K562 (cell line): ENCODE data around the gene CLEC4M. TPM values are rescaled to one million over a fixed set of nuclear protein-coding genes. Genes with fewer than 3 reads are reported as not detected.

Experiments
- ATAC-seq: fragments of 200-7000 bp; cut with Tn5 transposase; 3 replicates; pipeline ENCODE4 v1.9.1; 2020; ENCODE audit warnings: moderate library complexity
- BruUV-seq: library from RNA; stranded (reverse); fragments of 400-500 nt; replicated peaks from 2 replicates; lab custom pipeline; 2021; lab: Mats Ljungman, UMichigan
- CTCF ChIA-PET: fragments of 300-600 bp; formaldehyde crosslinking; extraction: SDS; loops from one replicate; lab custom pipeline; 2021; ENCODE audit warnings: low intra/inter-chr PET ratio; lab: Yijun Ruan, JAX
- POLR2A ChIA-PET: fragments of 300-600, 350-650 bp; sonication (Branson Sonifier 250); formaldehyde crosslinking; extraction: SDS; loops from one replicate; lab custom pipeline; 2021; ENCODE audit warnings: antibody characterized with exemption, inconsistent platforms; lab: Yijun Ruan, JAX
- DNase-seq, 4 experiments: peaks; one replicate each; pipeline versions ENCODE4 v3.0.0 to v3.0.0-alpha.2; 2011 to 2018; ENCODE audit warnings: low spot score in 3 of 4, mixed read lengths in 3 of 4; ENCODE audit errors: extremely low read depth in 1 of 4
- FAIRE-seq: peaks from 2 replicates; lab custom pipeline; 2011; peaks lifted over from hg19 to GRCh38; lab: Jason Lieb, UNC
- H2AFZ ChIP-seq: 2 replicates; pipeline ENCODE4 v1.6.0; 2011; ENCODE audit warnings: low read depth, low read length, control low read depth, inconsistent platforms
- H3K27ac ChIP-seq: fragments of 200-600 bp; 3 replicates; pipeline ENCODE4 v1.8.0; 2011; ENCODE audit warnings: low read depth, mild to moderate bottlenecking, control low read depth, inconsistent platforms, low read length, moderate library complexity, mixed read lengths; ENCODE audit errors: extremely low read depth
- H3K27me3 ChIP-seq, 2 experiments: fragments of 300-600 bp in 1 of 2; 2 replicates in 1 of 2; 3 replicates in 1 of 2; pipeline versions ENCODE4 v1.6.0 to v1.8.0; 2011; ENCODE audit warnings: inconsistent platforms in 2 of 2, low read length in 2 of 2, mild to moderate bottlenecking in 1 of 2, mixed read lengths in 1 of 2, moderate library complexity in 1 of 2; ENCODE audit not compliant: control insufficient read depth in 2 of 2, insufficient read depth in 2 of 2
- H3K36me3 ChIP-seq: fragments of 300-600 bp; 3 replicates; pipeline ENCODE4 v1.8.0; 2011; ENCODE audit warnings: mild to moderate bottlenecking, low read length, inconsistent platforms; ENCODE audit not compliant: control insufficient read depth, insufficient read depth
- H3K4me1 ChIP-seq, 2 experiments: fragments of 200-600 bp in 1 of 2; replicated peaks in 1 of 2; 2 replicates in 1 of 2; 3 replicates in 1 of 2; pipeline versions ENCODE4 v1.5.1 to v1.8.0; 2011; ENCODE audit warnings: inconsistent platforms in 2 of 2, low read length in 2 of 2, mild to moderate bottlenecking in 1 of 2, mixed read lengths in 1 of 2, moderate library complexity in 1 of 2; ENCODE audit not compliant: control insufficient read depth in 2 of 2, insufficient read depth in 2 of 2
- H3K4me2 ChIP-seq: 2 replicates; pipeline ENCODE4 v1.6.1; 2011; ENCODE audit warnings: low read length, control low read depth, inconsistent platforms, mixed read lengths; ENCODE audit not compliant: insufficient read depth
- H3K4me3 ChIP-seq: fragments of 200-600 bp; sonication (generic), shearing (Covaris generic); 2 replicates; pipeline ENCODE4 v1.5.1; 2016; ENCODE audit warnings: control low read depth, inconsistent platforms
- H3K79me2 ChIP-seq: fragments of 200-600 bp; 3 replicates; pipeline ENCODE4 v1.8.0; 2011; ENCODE audit warnings: low read length, inconsistent platforms; ENCODE audit not compliant: control insufficient read depth, insufficient read depth
- H3K9ac ChIP-seq, 2 experiments: 2 replicates each; pipeline versions ENCODE4 v1.6.0 to v1.6.1; 2011; ENCODE audit warnings: low read depth in 2 of 2, low read length in 2 of 2, control low read depth in 1 of 2, inconsistent platforms in 1 of 2, mild to moderate bottlenecking in 1 of 2, mixed read lengths in 1 of 2; ENCODE audit not compliant: insufficient read depth in 1 of 2
- H3K9me1 ChIP-seq: one replicate; pipeline ENCODE4 v1.6.0; 2011; ENCODE audit warnings: inconsistent platforms, mild to moderate bottlenecking, low read length, moderate library complexity; ENCODE audit not compliant: control insufficient read depth, insufficient read depth
- H3K9me3 ChIP-seq: replicated peaks from 2 replicates; pipeline ENCODE4 v1.5.1; 2011; ENCODE audit warnings: low read depth, low read length, inconsistent platforms; ENCODE audit not compliant: control insufficient read depth, insufficient read depth
- H4K20me1 ChIP-seq: replicated peaks from 2 replicates; pipeline ENCODE4 v1.6.1; 2011; ENCODE audit warnings: low read length, inconsistent platforms, mixed read lengths; ENCODE audit not compliant: control insufficient read depth, insufficient read depth
- KDM4B ChIP-seq, 2 experiments: fragments of 450-650 bp in 1 of 2; sonication (generic) in 1 of 2; IDR thresholded peaks; 2 replicates each; pipeline ENCODE4 v1.6.1; 2016 to 2017; ENCODE audit warnings: borderline replicate concordance in 2 of 2, antibody characterized with exemption in 1 of 2, low read depth in 1 of 2, mild to moderate bottlenecking in 1 of 2
- NFXL1 ChIP-seq: fragments of 450-650 bp; formaldehyde crosslinking; IDR thresholded peaks from 2 replicates; pipeline ENCODE4 v1.4.0; 2021; ENCODE audit warnings: mild to moderate bottlenecking
- WGBS: fragments of 100-300 bp; shearing (Covaris generic); methylation state at CpG from one replicate; pipeline ENCODE4 v1.1.6; 2016; ENCODE audit warnings: low coverage, mixed read lengths; ENCODE audit not compliant: insufficient coverage; ENCODE audit errors: missing lambda C conversion rate; 5-methylcytosine and 5-hydroxymethylcytosine counted together
- in situ Hi-C: fragments of 300-500 bp; cut with MboI; formaldehyde crosslinking; loops from 4 replicates; pipeline ENCODE4 v1.15.0; 2018; ENCODE audit warnings: inconsistent platforms, mixed read lengths
- intact Hi-C: fragments of 100-400 bp; cut with micrococcal nuclease; formaldehyde crosslinking; loops from 2 replicates; pipeline ENCODE4 v1.14.2; 2022
- polyA plus RNA-seq, 8 experiments: library from polyadenylated mRNA; depleted of rRNA in 4 of 8; stranded (reverse) in 5 of 8; unstranded in 3 of 8; fragments of >200 nt; fragmentation: Nextera tagmentation in 2 of 8; fragmentation: Illumina TruSeq in 1 of 8; extraction: Ambion mirVana in 2 of 8; extraction: Trizol in 1 of 8; gene quantifications; 2 replicates each; pipeline versions ENCODE4 v1.2.1 to v1.2.3, GENCODE V29; 2011 to 2014; ENCODE audit warnings: inconsistent platforms in 1 of 8, missing spikeins in 1 of 8
- total RNA-seq, 7 experiments: library from RNA; depleted of rRNA in 6 of 7; stranded (reverse); fragments of >200 nt in 6 of 7; fragmentation: Illumina TruSeq in 2 of 7; extraction: Trizol in 2 of 7; gene quantifications; 2 replicates each; pipeline versions ENCODE4 v1.2.1 to v1.2.3, GENCODE V29; 2011 to 2021; ENCODE audit warnings: low replicate concordance in 1 of 7
- TF ChIP-seq, protein P1 (sequence below): sonication (generic); formaldehyde crosslinking; IDR thresholded peaks from 2 replicates; pipeline ENCODE4 v1.8.0; 2023; ENCODE audit warnings: mild to moderate bottlenecking, missing genetic modification reagents

The CLEC4M gene
- total and polyA plus RNA-seq, 9 of the 15 experiments (the other 6 are each of a cell fraction or from before 2014, with no cell fraction given), result 0.08 to 0.18 TPM; not detected in 7

DNA sequence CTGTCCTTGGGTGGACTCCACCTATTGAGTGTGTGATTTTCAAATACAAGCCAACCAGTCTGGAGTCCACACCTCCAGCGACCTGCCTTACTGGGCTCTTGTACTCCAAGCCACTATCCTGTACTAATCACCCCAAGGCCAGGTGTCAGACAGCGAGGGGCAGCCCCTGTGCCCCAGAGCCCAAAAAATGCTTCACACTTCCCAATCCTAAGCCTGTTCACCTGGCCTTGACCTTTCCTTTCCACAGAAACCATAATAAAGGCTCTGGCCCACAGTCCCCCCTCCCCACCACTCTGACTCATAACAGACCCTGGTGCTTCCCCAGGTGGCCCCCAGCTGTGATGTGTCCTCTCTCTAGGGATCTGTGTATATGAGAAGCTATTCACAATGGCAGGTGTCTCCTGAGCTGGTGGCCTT lies 19.6 kb upstream of the CLEC4M start:
- H3K4me2 ChIP-seq, result no peak overlapping the region; the same call in 1 of the 2 replicates
- 0 out of 2 replicates have a peak, but pooled peaks cover 3% of the 10 kb centered on the region for H3K9me3 ChIP-seq
- POLR2A ChIA-PET, result no interaction called here
- FAIRE-seq (no peak), ATAC-seq (no peak)
- peaks cover 0 to 2% of the 10 kb centered on the region in 2 experiments; a peak in 3 of 5 replicates for H3K4me1 ChIP-seq
- no TSS peak for BruUV-seq
- peaks cover 0 to 5% of the 10 kb centered on the region in 2 experiments; a peak in 3 of 5 replicates for H3K27me3 ChIP-seq
- no peaks in the 10 kb centered on the region for H4K20me1 ChIP-seq
- H3K4me3 ChIP-seq, result no peak overlapping the region
- 0% methylated on average over 2 of the region's 2 CpGs for WGBS
- no peaks in the 10 kb centered on the region for H3K79me2 ChIP-seq
- in situ Hi-C loops, result no loop called here
- no peaks in the 10 kb centered on the region for H3K36me3 ChIP-seq
- no peak overlapping the region for H3K9ac ChIP-seq
- TF ChIP-seq NFXL1 (CRISPR knock-in tag), result no peak
- no peak for TF ChIP-seq KDM4B (IDR thresholded peaks at IDR 0.05; ENCODE audit: borderline replicate concordance in 2 of 2, low read depth in 1 of 2)
- TF ChIP-seq, protein P1, sequence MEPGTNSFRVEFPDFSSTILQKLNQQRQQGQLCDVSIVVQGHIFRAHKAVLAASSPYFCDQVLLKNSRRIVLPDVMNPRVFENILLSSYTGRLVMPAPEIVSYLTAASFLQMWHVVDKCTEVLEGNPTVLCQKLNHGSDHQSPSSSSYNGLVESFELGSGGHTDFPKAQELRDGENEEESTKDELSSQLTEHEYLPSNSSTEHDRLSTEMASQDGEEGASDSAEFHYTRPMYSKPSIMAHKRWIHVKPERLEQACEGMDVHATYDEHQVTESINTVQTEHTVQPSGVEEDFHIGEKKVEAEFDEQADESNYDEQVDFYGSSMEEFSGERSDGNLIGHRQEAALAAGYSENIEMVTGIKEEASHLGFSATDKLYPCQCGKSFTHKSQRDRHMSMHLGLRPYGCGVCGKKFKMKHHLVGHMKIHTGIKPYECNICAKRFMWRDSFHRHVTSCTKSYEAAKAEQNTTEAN (CRISPR knock-in tag), result no peak
- TF ChIP-seq, all 486 proteins: peak for 0
- H3K27ac ChIP-seq, result no peak overlapping the region
- no peaks in the 10 kb centered on the region for H3K9me1 ChIP-seq
- intact Hi-C loops, result no loop called here
- H2AFZ ChIP-seq, result no peak overlapping the region
- CTCF ChIA-PET, result no interaction called here
- DNase-seq, result no peak
